ENCODE data around the gene UNC119. TPM values are rescaled to one million over a fixed set of nuclear protein-coding genes. Genes with fewer than 3 reads are reported as not detected.

The UNC119 gene
- total and polyA plus RNA-seq, 2 experiments from 2014 or later = 39.0 to 78.4 TPM

DNA sequence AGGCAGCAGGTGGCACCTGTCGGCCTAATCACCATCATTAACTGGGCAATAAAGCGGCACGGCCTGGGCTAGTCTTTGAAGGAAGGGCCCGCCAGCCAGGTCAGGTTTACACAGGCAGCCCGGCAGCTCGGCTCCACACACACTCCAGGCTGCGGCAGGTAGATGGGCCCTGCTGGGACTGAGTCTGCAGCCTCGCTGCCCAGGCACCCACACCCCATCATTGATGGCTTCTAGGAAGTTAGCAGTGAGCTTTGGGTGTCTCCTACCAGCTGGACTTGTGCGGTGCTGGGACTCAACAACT lies 53.1 kb downstream of the UNC119 start:
- peaks cover 28% of the 10 kb centered on the region for H3K4me1 Mint-ChIP-seq
- H3K79me2 ChIP-seq (replicated peaks; ENCODE audit: insufficient read depth) = no peaks in the 10 kb centered on the region
- H3F3A ChIP-seq (replicated peaks; ENCODE audit: low read depth) = no peaks in the 10 kb centered on the region
- H3K4me1 ChIP-seq (ENCODE audit: insufficient read depth) = peaks cover 11% of the 10 kb centered on the region; the same call in 1 of the 2 replicates
- H3K27me3 Mint-ChIP-seq (ENCODE audit: insufficient read depth, low read depth, poor library complexity) = peaks cover 14% of the 10 kb centered on the region
- H3K27ac Mint-ChIP-seq = no peak overlapping the region
- no peak for TF ChIP-seq JUNB (IDR thresholded peaks at IDR 0.05; ENCODE audit: unreplicated experiment)
- TF ChIP-seq EZH2 (IDR thresholded peaks at IDR 0.05; ENCODE audit: low read depth, unreplicated experiment) = no peak
- TF ChIP-seq, protein P1, sequence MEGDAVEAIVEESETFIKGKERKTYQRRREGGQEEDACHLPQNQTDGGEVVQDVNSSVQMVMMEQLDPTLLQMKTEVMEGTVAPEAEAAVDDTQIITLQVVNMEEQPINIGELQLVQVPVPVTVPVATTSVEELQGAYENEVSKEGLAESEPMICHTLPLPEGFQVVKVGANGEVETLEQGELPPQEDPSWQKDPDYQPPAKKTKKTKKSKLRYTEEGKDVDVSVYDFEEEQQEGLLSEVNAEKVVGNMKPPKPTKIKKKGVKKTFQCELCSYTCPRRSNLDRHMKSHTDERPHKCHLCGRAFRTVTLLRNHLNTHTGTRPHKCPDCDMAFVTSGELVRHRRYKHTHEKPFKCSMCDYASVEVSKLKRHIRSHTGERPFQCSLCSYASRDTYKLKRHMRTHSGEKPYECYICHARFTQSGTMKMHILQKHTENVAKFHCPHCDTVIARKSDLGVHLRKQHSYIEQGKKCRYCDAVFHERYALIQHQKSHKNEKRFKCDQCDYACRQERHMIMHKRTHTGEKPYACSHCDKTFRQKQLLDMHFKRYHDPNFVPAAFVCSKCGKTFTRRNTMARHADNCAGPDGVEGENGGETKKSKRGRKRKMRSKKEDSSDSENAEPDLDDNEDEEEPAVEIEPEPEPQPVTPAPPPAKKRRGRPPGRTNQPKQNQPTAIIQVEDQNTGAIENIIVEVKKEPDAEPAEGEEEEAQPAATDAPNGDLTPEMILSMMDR (conservative IDR thresholded peaks at IDR 0.05; ENCODE audit: low read depth in 2 of 2) = no peak
- no peak for TF ChIP-seq NANOG (IDR thresholded peaks at IDR 0.05; ENCODE audit: borderline replicate concordance)
- TF ChIP-seq, protein P2, sequence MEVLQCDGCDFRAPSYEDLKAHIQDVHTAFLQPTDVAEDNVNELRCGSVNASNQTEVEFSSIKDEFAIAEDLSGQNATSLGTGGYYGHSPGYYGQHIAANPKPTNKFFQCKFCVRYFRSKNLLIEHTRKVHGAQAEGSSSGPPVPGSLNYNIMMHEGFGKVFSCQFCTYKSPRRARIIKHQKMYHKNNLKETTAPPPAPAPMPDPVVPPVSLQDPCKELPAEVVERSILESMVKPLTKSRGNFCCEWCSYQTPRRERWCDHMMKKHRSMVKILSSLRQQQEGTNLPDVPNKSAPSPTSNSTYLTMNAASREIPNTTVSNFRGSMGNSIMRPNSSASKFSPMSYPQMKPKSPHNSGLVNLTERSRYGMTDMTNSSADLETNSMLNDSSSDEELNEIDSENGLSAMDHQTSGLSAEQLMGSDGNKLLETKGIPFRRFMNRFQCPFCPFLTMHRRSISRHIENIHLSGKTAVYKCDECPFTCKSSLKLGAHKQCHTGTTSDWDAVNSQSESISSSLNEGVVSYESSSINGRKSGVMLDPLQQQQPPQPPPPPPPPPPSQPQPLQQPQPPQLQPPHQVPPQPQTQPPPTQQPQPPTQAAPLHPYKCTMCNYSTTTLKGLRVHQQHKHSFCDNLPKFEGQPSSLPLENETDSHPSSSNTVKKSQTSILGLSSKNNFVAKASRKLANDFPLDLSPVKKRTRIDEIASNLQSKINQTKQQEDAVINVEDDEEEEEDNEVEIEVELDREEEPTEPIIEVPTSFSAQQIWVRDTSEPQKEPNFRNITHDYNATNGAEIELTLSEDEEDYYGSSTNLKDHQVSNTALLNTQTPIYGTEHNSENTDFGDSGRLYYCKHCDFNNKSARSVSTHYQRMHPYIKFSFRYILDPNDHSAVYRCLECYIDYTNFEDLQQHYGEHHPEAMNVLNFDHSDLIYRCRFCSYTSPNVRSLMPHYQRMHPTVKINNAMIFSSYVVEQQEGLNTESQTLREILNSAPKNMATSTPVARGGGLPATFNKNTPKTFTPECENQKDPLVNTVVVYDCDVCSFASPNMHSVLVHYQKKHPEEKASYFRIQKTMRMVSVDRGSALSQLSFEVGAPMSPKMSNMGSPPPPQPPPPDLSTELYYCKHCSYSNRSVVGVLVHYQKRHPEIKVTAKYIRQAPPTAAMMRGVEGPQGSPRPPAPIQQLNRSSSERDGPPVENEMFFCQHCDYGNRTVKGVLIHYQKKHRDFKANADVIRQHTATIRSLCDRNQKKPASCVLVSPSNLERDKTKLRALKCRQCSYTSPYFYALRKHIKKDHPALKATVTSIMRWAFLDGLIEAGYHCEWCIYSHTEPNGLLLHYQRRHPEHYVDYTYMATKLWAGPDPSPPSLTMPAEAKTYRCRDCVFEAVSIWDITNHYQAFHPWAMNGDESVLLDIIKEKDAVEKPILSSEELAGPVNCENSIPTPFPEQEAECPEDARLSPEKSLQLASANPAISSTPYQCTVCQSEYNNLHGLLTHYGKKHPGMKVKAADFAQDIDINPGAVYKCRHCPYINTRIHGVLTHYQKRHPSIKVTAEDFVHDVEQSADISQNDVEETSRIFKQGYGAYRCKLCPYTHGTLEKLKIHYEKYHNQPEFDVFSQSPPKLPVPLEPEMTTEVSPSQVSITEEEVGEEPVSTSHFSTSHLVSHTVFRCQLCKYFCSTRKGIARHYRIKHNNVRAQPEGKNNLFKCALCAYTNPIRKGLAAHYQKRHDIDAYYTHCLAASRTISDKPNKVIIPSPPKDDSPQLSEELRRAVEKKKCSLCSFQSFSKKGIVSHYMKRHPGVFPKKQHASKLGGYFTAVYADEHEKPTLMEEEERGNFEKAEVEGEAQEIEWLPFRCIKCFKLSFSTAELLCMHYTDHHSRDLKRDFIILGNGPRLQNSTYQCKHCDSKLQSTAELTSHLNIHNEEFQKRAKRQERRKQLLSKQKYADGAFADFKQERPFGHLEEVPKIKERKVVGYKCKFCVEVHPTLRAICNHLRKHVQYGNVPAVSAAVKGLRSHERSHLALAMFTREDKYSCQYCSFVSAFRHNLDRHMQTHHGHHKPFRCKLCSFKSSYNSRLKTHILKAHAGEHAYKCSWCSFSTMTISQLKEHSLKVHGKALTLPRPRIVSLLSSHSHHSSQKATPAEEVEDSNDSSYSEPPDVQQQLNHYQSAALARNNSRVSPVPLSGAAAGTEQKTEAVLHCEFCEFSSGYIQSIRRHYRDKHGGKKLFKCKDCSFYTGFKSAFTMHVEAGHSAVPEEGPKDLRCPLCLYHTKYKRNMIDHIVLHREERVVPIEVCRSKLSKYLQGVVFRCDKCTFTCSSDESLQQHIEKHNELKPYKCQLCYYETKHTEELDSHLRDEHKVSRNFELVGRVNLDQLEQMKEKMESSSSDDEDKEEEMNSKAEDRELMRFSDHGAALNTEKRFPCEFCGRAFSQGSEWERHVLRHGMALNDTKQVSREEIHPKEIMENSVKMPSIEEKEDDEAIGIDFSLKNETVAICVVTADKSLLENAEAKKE (CRISPR knock-in tag; IDR thresholded peaks at IDR 0.05) = no peak
- TF ChIP-seq POLR2AphosphoS5 (IDR thresholded peaks at IDR 0.05; ENCODE audit: low read depth) = no peak
- TF ChIP-seq, protein P3, sequence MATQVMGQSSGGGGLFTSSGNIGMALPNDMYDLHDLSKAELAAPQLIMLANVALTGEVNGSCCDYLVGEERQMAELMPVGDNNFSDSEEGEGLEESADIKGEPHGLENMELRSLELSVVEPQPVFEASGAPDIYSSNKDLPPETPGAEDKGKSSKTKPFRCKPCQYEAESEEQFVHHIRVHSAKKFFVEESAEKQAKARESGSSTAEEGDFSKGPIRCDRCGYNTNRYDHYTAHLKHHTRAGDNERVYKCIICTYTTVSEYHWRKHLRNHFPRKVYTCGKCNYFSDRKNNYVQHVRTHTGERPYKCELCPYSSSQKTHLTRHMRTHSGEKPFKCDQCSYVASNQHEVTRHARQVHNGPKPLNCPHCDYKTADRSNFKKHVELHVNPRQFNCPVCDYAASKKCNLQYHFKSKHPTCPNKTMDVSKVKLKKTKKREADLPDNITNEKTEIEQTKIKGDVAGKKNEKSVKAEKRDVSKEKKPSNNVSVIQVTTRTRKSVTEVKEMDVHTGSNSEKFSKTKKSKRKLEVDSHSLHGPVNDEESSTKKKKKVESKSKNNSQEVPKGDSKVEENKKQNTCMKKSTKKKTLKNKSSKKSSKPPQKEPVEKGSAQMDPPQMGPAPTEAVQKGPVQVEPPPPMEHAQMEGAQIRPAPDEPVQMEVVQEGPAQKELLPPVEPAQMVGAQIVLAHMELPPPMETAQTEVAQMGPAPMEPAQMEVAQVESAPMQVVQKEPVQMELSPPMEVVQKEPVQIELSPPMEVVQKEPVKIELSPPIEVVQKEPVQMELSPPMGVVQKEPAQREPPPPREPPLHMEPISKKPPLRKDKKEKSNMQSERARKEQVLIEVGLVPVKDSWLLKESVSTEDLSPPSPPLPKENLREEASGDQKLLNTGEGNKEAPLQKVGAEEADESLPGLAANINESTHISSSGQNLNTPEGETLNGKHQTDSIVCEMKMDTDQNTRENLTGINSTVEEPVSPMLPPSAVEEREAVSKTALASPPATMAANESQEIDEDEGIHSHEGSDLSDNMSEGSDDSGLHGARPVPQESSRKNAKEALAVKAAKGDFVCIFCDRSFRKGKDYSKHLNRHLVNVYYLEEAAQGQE (IDR thresholded peaks at IDR 0.05; ENCODE audit: unreplicated experiment) = no peak
- no peak for TF ChIP-seq ZNF114 (CRISPR knock-in tag; IDR thresholded peaks at IDR 0.05)
- no peak for TF ChIP-seq EZH2phosphoT487 (IDR thresholded peaks at IDR 0.05; ENCODE audit: unreplicated experiment)
- TF ChIP-seq, protein P4, sequence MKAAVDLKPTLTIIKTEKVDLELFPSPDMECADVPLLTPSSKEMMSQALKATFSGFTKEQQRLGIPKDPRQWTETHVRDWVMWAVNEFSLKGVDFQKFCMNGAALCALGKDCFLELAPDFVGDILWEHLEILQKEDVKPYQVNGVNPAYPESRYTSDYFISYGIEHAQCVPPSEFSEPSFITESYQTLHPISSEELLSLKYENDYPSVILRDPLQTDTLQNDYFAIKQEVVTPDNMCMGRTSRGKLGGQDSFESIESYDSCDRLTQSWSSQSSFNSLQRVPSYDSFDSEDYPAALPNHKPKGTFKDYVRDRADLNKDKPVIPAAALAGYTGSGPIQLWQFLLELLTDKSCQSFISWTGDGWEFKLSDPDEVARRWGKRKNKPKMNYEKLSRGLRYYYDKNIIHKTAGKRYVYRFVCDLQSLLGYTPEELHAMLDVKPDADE (IDR thresholded peaks at IDR 0.05) = no peak
- TF ChIP-seq ZNF331 (CRISPR knock-in tag; IDR thresholded peaks at IDR 0.05; ENCODE audit: low read depth) = no peak
- TF ChIP-seq CREB1 (CRISPR knock-in tag; IDR thresholded peaks at IDR 0.05; ENCODE audit: low read depth) = no peak
- TF ChIP-seq STAT1 (IDR thresholded peaks at IDR 0.05; ENCODE audit: unreplicated experiment) = no peak
- no peak overlapping the region for H3K27ac ChIP-seq (ENCODE audit: low read depth)
- no peaks in the 10 kb centered on the region for H4K20me1 ChIP-seq (replicated peaks; ENCODE audit: insufficient read depth)
- DNase-seq (ENCODE audit: low spot score) (no peak), ATAC-seq (no peak)
- H3K4me3 ChIP-seq = no peak overlapping the region
- H2AFZ ChIP-seq = no peak overlapping the region
- no peaks in the 10 kb centered on the region; the same call in 2 of the 3 replicates for H3K9me3 Mint-ChIP-seq
- H3K9me2 ChIP-seq (ENCODE audit: insufficient read depth) = no peaks in the 10 kb centered on the region
- no peak overlapping the region for H3K4me3 Mint-ChIP-seq
- H3K4me2 ChIP-seq = no peak overlapping the region
- H3K36me3 ChIP-seq (ENCODE audit: insufficient read depth) = no peaks in the 10 kb centered on the region
- H3K36me3 Mint-ChIP-seq (ENCODE audit: low read depth) = no peaks in the 10 kb centered on the region
- no peaks in the 10 kb centered on the region for H3K27me3 ChIP-seq (ENCODE audit: insufficient read depth)

Data from GM23338 (cell line).